ENCODE results near the gene RPS6KA5. TPM values are rescaled to one million over a fixed set of nuclear protein-coding genes. Genes with fewer than 3 reads are reported as not detected.
A peak's percentile ranks its signal among the peaks of the same experiment; 100 is the strongest.

Gene RPS6KA5
- total RNA-seq, 1 experiment from 2014 or later = 3.3 TPM

GRCh38 chr14:90938615-90939014, 121.8 kb downstream of the RPS6KA5 start:
- no peak for DNase-seq (ENCODE audit: low spot score)

- DNase-seq (ENCODE audit: low spot score) = no peak
These were observed 123.5 kb downstream of the RPS6KA5 start for GRCh38 chr14:90936757-90937440.

- no peak for DNase-seq (ENCODE audit: low spot score)
These were observed 135.7 kb downstream of the RPS6KA5 start for GRCh38 chr14:90924621-90925340.

GRCh38 chr14:90922141-90922540, 138.3 kb downstream of the RPS6KA5 start:
- no peak for DNase-seq (ENCODE audit: low spot score)

- no peak for DNase-seq (ENCODE audit: low spot score)
These were observed 149.3 kb downstream of the RPS6KA5 start for GRCh38 chr14:90911121-90911520.

- DNase-seq (ENCODE audit: low spot score) = no peak
These were observed 153.3 kb downstream of the RPS6KA5 start for GRCh38 chr14:90907178-90907577.

- no peak for DNase-seq (ENCODE audit: low spot score)
These were observed 154.9 kb downstream of the RPS6KA5 start for GRCh38 chr14:90905531-90905930.

- DNase-seq (ENCODE audit: low spot score) = peak; percentile 40
These were observed 157.3 kb downstream of the RPS6KA5 start for GRCh38 chr14:90903101-90903500.

- DNase-seq (ENCODE audit: low spot score) = no peak
These were observed 159.9 kb downstream of the RPS6KA5 start for GRCh38 chr14:90900476-90901083.

GRCh38 chr14:90897022-90897421, 163.4 kb downstream of the RPS6KA5 start:
- DNase-seq (ENCODE audit: low spot score) = no peak

- DNase-seq (ENCODE audit: low spot score) = no peak
These were observed 166.2 kb downstream of the RPS6KA5 start for GRCh38 chr14:90894241-90894640.

GRCh38 chr14:90893510-90893909, 166.9 kb downstream of the RPS6KA5 start:
- no peak for DNase-seq (ENCODE audit: low spot score)

GRCh38 chr14:90892970-90893369, 167.5 kb downstream of the RPS6KA5 start:
- no peak for DNase-seq (ENCODE audit: low spot score)

- DNase-seq (ENCODE audit: low spot score) = no peak
These were observed 169.1 kb downstream of the RPS6KA5 start for GRCh38 chr14:90891326-90891725.

- DNase-seq (ENCODE audit: low spot score) = no peak
These were observed 170.0 kb downstream of the RPS6KA5 start for GRCh38 chr14:90890322-90891020.

GRCh38 chr14:90886297-90886815, 174.1 kb downstream of the RPS6KA5 start:
- DNase-seq (ENCODE audit: low spot score) = no peak

- DNase-seq (ENCODE audit: low spot score) = no peak
These were observed 176.7 kb downstream of the RPS6KA5 start for GRCh38 chr14:90883782-90884181.

GRCh38 chr14:90883197-90883596, 177.2 kb downstream of the RPS6KA5 start:
- DNase-seq (ENCODE audit: low spot score) = no peak

- DNase-seq (ENCODE audit: low spot score) = no peak
These were observed 180.2 kb downstream of the RPS6KA5 start for GRCh38 chr14:90880282-90880681.

- DNase-seq (ENCODE audit: low spot score) = no peak
These were observed 185.8 kb downstream of the RPS6KA5 start for GRCh38 chr14:90874599-90874998.

GRCh38 chr14:90871605-90872233, 188.7 kb downstream of the RPS6KA5 start:
- peak; percentile 23 for DNase-seq (ENCODE audit: low spot score)

All from H4 (cell line).